ENCODE measurements around the gene PDIK1L.

The PDIK1L gene

GRCh38 chr1:26126321-26127084, 14.9 kb downstream of the PDIK1L start:
- H3K79me1 ChIP-seq (ENCODE audit: low read depth, low read length), result no peaks in the 10 kb centered on the region
- H3K36me3 ChIP-seq (replicated peaks in 1 of 2; ENCODE audit: control insufficient read depth in 2 of 2, insufficient read depth in 2 of 2, low read length in 2 of 2), result peaks cover 2 to 29% of the 10 kb centered on the region in 2 donors
- H3K27ac ChIP-seq (replicated peaks; ENCODE audit: low read length), result no peak overlapping the region
- H3K4ac ChIP-seq (ENCODE audit: low read length), result no peak overlapping the region
- no peak overlapping the region for H2BK120ac ChIP-seq (ENCODE audit: low read depth, low read length)
- no peaks in the 10 kb centered on the region for H3K4me1 ChIP-seq (ENCODE audit: control insufficient read depth in 2 of 2, insufficient read depth in 1 of 2, low read depth in 1 of 2, low read length in 2 of 2)
- H4K91ac ChIP-seq (ENCODE audit: low read depth, low read length, poor library complexity), result no peak overlapping the region
- no peak overlapping the region for H3K23ac ChIP-seq (ENCODE audit: low read depth, low read length, poor library complexity)
- no peak overlapping the region for H3K4me3 ChIP-seq (ENCODE audit: low read length in 2 of 2)
- no peaks in the 10 kb centered on the region for H3K27me3 ChIP-seq (ENCODE audit: control insufficient read depth in 3 of 3, insufficient read depth in 3 of 3, low read depth in 1 of 3, low read length in 3 of 3)
- H2BK5ac ChIP-seq (ENCODE audit: low read length), result no peak overlapping the region
- no peaks in the 10 kb centered on the region for H3K9me3 ChIP-seq (replicated peaks in 1 of 2; ENCODE audit: control insufficient read depth in 2 of 2, insufficient read depth in 1 of 2, low read depth in 1 of 2, low read length in 2 of 2)
- no peak overlapping the region for H2AFZ ChIP-seq (ENCODE audit: low read length)
- no peak overlapping the region for H4K8ac ChIP-seq (ENCODE audit: low read depth, low read length)
- no peak overlapping the region for H3K4me2 ChIP-seq (ENCODE audit: insufficient read depth, low read length, poor library complexity, severe bottlenecking)
- H2BK12ac ChIP-seq (ENCODE audit: low read length), result no peak overlapping the region
- H3K14ac ChIP-seq (ENCODE audit: low read length), result no peak overlapping the region
- no CpG with 5 or more reads among the region's 9 CpGs for WGBS, 2 donors (ENCODE audit: extremely low coverage in 2 of 2, insufficient read length in 2 of 2, insufficient replicate concordance in 1 of 2)
- H3K9ac ChIP-seq (ENCODE audit: low read depth, low read length, poor library complexity), result no peak overlapping the region
- no peak for DNase-seq (ENCODE audit: low spot score)
- H3K18ac ChIP-seq (ENCODE audit: low read length), result no peak overlapping the region
- H2BK15ac ChIP-seq (ENCODE audit: low read length), result no peak overlapping the region
- no peak overlapping the region for H2AK5ac ChIP-seq (ENCODE audit: low read depth, low read length)

GRCh38 chr1:26127235-26128163, 15.9 kb downstream of the PDIK1L start:
- Histone ChIP-seq H4K91ac (ENCODE audit: low read depth, low read length, poor library complexity) (no peak overlapping the region), H2BK15ac (ENCODE audit: low read length) (no peak overlapping the region), H3K4me2 (ENCODE audit: insufficient read depth, low read length, poor library complexity, severe bottlenecking) (no peak overlapping the region), H2BK12ac (ENCODE audit: low read length) (no peak overlapping the region), H3K14ac (ENCODE audit: low read length) (no peak overlapping the region), H3K18ac (ENCODE audit: low read length) (no peak overlapping the region), H2BK120ac (ENCODE audit: low read depth, low read length) (no peak overlapping the region), H3K9me3 (replicated peaks in 1 of 2; ENCODE audit: control insufficient read depth in 2 of 2, insufficient read depth in 1 of 2, low read depth in 1 of 2, low read length in 2 of 2) (no peaks in the 10 kb centered on the region), H4K8ac (ENCODE audit: low read depth, low read length) (no peak overlapping the region), H3K27ac (replicated peaks; ENCODE audit: low read length) (no peak overlapping the region), H3K4ac (ENCODE audit: low read length) (no peak overlapping the region), H3K27me3 (ENCODE audit: control insufficient read depth in 3 of 3, insufficient read depth in 3 of 3, low read depth in 1 of 3, low read length in 3 of 3) (no peaks in the 10 kb centered on the region), H3K79me1 (ENCODE audit: low read depth, low read length) (no peaks in the 10 kb centered on the region), H2BK5ac (ENCODE audit: low read length) (no peak overlapping the region), H3K36me3 (replicated peaks in 1 of 2; ENCODE audit: control insufficient read depth in 2 of 2, insufficient read depth in 2 of 2, low read length in 2 of 2) (peaks cover 0 to 19% of the 10 kb centered on the region in 2 donors), H2AFZ (ENCODE audit: low read length) (peak overlapping the region; percentile 9), H3K4me1 (ENCODE audit: control insufficient read depth in 2 of 2, insufficient read depth in 1 of 2, low read depth in 1 of 2, low read length in 2 of 2) (no peaks in the 10 kb centered on the region), H2AK5ac (ENCODE audit: low read depth, low read length) (no peak overlapping the region), H3K9ac (ENCODE audit: low read depth, low read length, poor library complexity) (no peak overlapping the region), H3K4me3 (ENCODE audit: low read length in 2 of 2) (no peak overlapping the region), H3K23ac (ENCODE audit: low read depth, low read length, poor library complexity) (no peak overlapping the region)
- no CpG with 5 or more reads among the region's 13 CpGs for WGBS, 2 donors (ENCODE audit: extremely low coverage in 2 of 2, insufficient read length in 2 of 2, insufficient replicate concordance in 1 of 2)
- no peak for DNase-seq (ENCODE audit: low spot score)

- Histone ChIP-seq H3K4me1 (ENCODE audit: control insufficient read depth in 2 of 2, insufficient read depth in 1 of 2, low read depth in 1 of 2, low read length in 2 of 2) (no peaks in the 10 kb centered on the region), H2BK15ac (ENCODE audit: low read length) (no peak overlapping the region), H3K27me3 (ENCODE audit: control insufficient read depth in 3 of 3, insufficient read depth in 3 of 3, low read depth in 1 of 3, low read length in 3 of 3) (no peaks in the 10 kb centered on the region), H2BK120ac (ENCODE audit: low read depth, low read length) (no peak overlapping the region), H4K8ac (ENCODE audit: low read depth, low read length) (no peak overlapping the region), H3K9me3 (replicated peaks in 1 of 2; ENCODE audit: control insufficient read depth in 2 of 2, insufficient read depth in 1 of 2, low read depth in 1 of 2, low read length in 2 of 2) (no peaks in the 10 kb centered on the region), H3K4me2 (ENCODE audit: insufficient read depth, low read length, poor library complexity, severe bottlenecking) (no peak overlapping the region), H2BK5ac (ENCODE audit: low read length) (no peak overlapping the region), H4K91ac (ENCODE audit: low read depth, low read length, poor library complexity) (no peak overlapping the region), H2AFZ (ENCODE audit: low read length) (no peak overlapping the region), H3K4me3 (ENCODE audit: low read length in 2 of 2) (no peak overlapping the region), H3K79me1 (ENCODE audit: low read depth, low read length) (no peaks in the 10 kb centered on the region), H3K36me3 (replicated peaks in 1 of 2; ENCODE audit: control insufficient read depth in 2 of 2, insufficient read depth in 2 of 2, low read length in 2 of 2) (no peaks in the 10 kb centered on the region), H2BK12ac (ENCODE audit: low read length) (no peak overlapping the region), H3K18ac (ENCODE audit: low read length) (no peak overlapping the region), H3K27ac (replicated peaks; ENCODE audit: low read length) (no peak overlapping the region), H3K4ac (ENCODE audit: low read length) (no peak overlapping the region), H3K9ac (ENCODE audit: low read depth, low read length, poor library complexity) (no peak overlapping the region), H2AK5ac (ENCODE audit: low read depth, low read length) (no peak overlapping the region), H3K23ac (ENCODE audit: low read depth, low read length, poor library complexity) (no peak overlapping the region), H3K14ac (ENCODE audit: low read length) (no peak overlapping the region)
- WGBS, 2 donors (ENCODE audit: extremely low coverage in 2 of 2, insufficient read length in 2 of 2, insufficient replicate concordance in 1 of 2), result no CpG with 5 or more reads among the region's 4 CpGs
- no peak for DNase-seq (ENCODE audit: low spot score)
Measured at GRCh38 chr1:26129778-26130177, 18.2 kb downstream of the PDIK1L start.

GRCh38 chr1:26130695-26131094, 19.1 kb downstream of the PDIK1L start:
- H3K4me3 ChIP-seq (ENCODE audit: low read length in 2 of 2), result no peak overlapping the region
- H3K9me3 ChIP-seq (replicated peaks in 1 of 2; ENCODE audit: control insufficient read depth in 2 of 2, insufficient read depth in 1 of 2, low read depth in 1 of 2, low read length in 2 of 2), result no peaks in the 10 kb centered on the region
- H4K91ac ChIP-seq (ENCODE audit: low read depth, low read length, poor library complexity), result no peak overlapping the region
- DNase-seq (ENCODE audit: low spot score), result no peak
- no peak overlapping the region for H3K9ac ChIP-seq (ENCODE audit: low read depth, low read length, poor library complexity)
- H2AK5ac ChIP-seq (ENCODE audit: low read depth, low read length), result no peak overlapping the region
- H3K36me3 ChIP-seq (replicated peaks in 1 of 2; ENCODE audit: control insufficient read depth in 2 of 2, insufficient read depth in 2 of 2, low read length in 2 of 2), result no peaks in the 10 kb centered on the region
- H3K4me2 ChIP-seq (ENCODE audit: insufficient read depth, low read length, poor library complexity, severe bottlenecking), result no peak overlapping the region
- no peak overlapping the region for H3K23ac ChIP-seq (ENCODE audit: low read depth, low read length, poor library complexity)
- H3K79me1 ChIP-seq (ENCODE audit: low read depth, low read length), result no peaks in the 10 kb centered on the region
- no peaks in the 10 kb centered on the region for H3K4me1 ChIP-seq (ENCODE audit: control insufficient read depth in 2 of 2, insufficient read depth in 1 of 2, low read depth in 1 of 2, low read length in 2 of 2)
- H2BK5ac ChIP-seq (ENCODE audit: low read length), result no peak overlapping the region
- H3K27me3 ChIP-seq (ENCODE audit: control insufficient read depth in 3 of 3, insufficient read depth in 3 of 3, low read depth in 1 of 3, low read length in 3 of 3), result no peaks in the 10 kb centered on the region
- no peak overlapping the region for H4K8ac ChIP-seq (ENCODE audit: low read depth, low read length)
- no peak overlapping the region for H3K27ac ChIP-seq (replicated peaks; ENCODE audit: low read length)
- no peak overlapping the region for H3K4ac ChIP-seq (ENCODE audit: low read length)
- H2BK15ac ChIP-seq (ENCODE audit: low read length), result no peak overlapping the region
- WGBS, 2 donors (ENCODE audit: extremely low coverage in 2 of 2, insufficient read length in 2 of 2, insufficient replicate concordance in 1 of 2), result no CpG with 5 or more reads among the region's 1 CpG
- H3K18ac ChIP-seq (ENCODE audit: low read length), result no peak overlapping the region
- H2BK12ac ChIP-seq (ENCODE audit: low read length), result no peak overlapping the region
- H3K14ac ChIP-seq (ENCODE audit: low read length), result no peak overlapping the region
- H2BK120ac ChIP-seq (ENCODE audit: low read depth, low read length), result no peak overlapping the region
- no peak overlapping the region for H2AFZ ChIP-seq (ENCODE audit: low read length)

Data from neuronal stem cell (in vitro differentiated cells).